ENCODE data around the gene TTC28. TPM values are rescaled to one million over a fixed set of nuclear protein-coding genes. Genes with fewer than 3 reads are reported as not detected.

Gene TTC28
- total and polyA plus RNA-seq, 8 donors, result 31.1 to 44.2 (median 41.4) TPM

- no peaks in the 10 kb centered on the region for H3K36me3 ChIP-seq
- H3K27ac ChIP-seq, result no peak overlapping the region
- H3K4me3 ChIP-seq, result no peak overlapping the region
- intact Hi-C loops (cut with DNase I), result no loop called here
- no peak for DNase-seq
- no peak for ATAC-seq
- TF ChIP-seq CTCF (IDR thresholded peaks at IDR 0.05), result no peak
- H3K4me1 ChIP-seq, result peaks cover 0 to 18% of the 10 kb centered on the region in 2 donors
- H3K9me3 ChIP-seq, result no peaks in the 10 kb centered on the region
- no peaks in the 10 kb centered on the region for H3K27me3 ChIP-seq
These were observed 347.9 kb downstream of the TTC28 start for GRCh38 chr22:28331695-28332094.

- ATAC-seq (no peak), DNase-seq (no peak)
- no peaks in the 10 kb centered on the region for H3K36me3 ChIP-seq
- no peak overlapping the region for H3K4me3 ChIP-seq
- TF ChIP-seq CTCF (IDR thresholded peaks at IDR 0.05), result no peak
- H3K4me1 ChIP-seq, result peaks cover 0 to 18% of the 10 kb centered on the region in 2 donors
- no peak overlapping the region for H3K27ac ChIP-seq
- intact Hi-C loops (cut with DNase I), result no loop called here
- H3K9me3 ChIP-seq, result no peaks in the 10 kb centered on the region
- H3K27me3 ChIP-seq, result no peaks in the 10 kb centered on the region
These were observed 350.2 kb downstream of the TTC28 start for GRCh38 chr22:28329186-28330073.

GRCh38 chr22:28328756-28329155 is 350.9 kb downstream of the TTC28 start:
- intact Hi-C loops (cut with DNase I), result no loop called here
- H3K9me3 ChIP-seq, result no peaks in the 10 kb centered on the region
- ATAC-seq, result no peak
- H3K27ac ChIP-seq, result no peak overlapping the region
- no peaks in the 10 kb centered on the region for H3K27me3 ChIP-seq
- no peak overlapping the region for H3K4me3 ChIP-seq
- no peaks in the 10 kb centered on the region for H3K36me3 ChIP-seq
- no peak for TF ChIP-seq CTCF (IDR thresholded peaks at IDR 0.05)
- H3K4me1 ChIP-seq, result peaks cover 0 to 18% of the 10 kb centered on the region in 2 donors
- no peak for DNase-seq

GRCh38 chr22:28316014-28316413 is 363.6 kb downstream of the TTC28 start:
- Histone ChIP-seq H3K36me3 (no peaks in the 10 kb centered on the region), H3K4me1 (no peaks in the 10 kb centered on the region), H3K4me3 (no peak overlapping the region), H3K27me3 (no peaks in the 10 kb centered on the region), H3K27ac (no peak overlapping the region), H3K9me3 (no peaks in the 10 kb centered on the region)
- no peak for TF ChIP-seq CTCF (IDR thresholded peaks at IDR 0.05)
- intact Hi-C loops (cut with DNase I), result no loop called here
- ATAC-seq (peak; percentile 44), DNase-seq (no peak)

- no peaks in the 10 kb centered on the region for H3K4me1 ChIP-seq
- H3K4me3 ChIP-seq, result no peak overlapping the region
- no peak for DNase-seq
- H3K9me3 ChIP-seq, result no peaks in the 10 kb centered on the region
- no peaks in the 10 kb centered on the region for H3K36me3 ChIP-seq
- intact Hi-C loops (cut with DNase I), result no loop called here
- ATAC-seq, result peak; percentile 59
- no peak overlapping the region for H3K27ac ChIP-seq
- H3K27me3 ChIP-seq, result no peaks in the 10 kb centered on the region
- no peak for TF ChIP-seq CTCF (IDR thresholded peaks at IDR 0.05)
These were observed 364.7 kb downstream of the TTC28 start for GRCh38 chr22:28314959-28315358.

Measured in left lung (tissue), 10 donors.